PC-3 (cell line): ENCODE data around the gene TINAGL1.

Experiments
- EZH2 ChIP-seq: fragments of 300-600 bp; sonication (generic); IDR thresholded peaks from one replicate; pipeline ENCODE4 v1.6.1; 2017; ENCODE audit warnings: antibody characterized with exemption, mild to moderate bottlenecking, low read length; ENCODE audit not compliant: unreplicated experiment
- EZH2phosphoT487 ChIP-seq: fragments of 300-600 bp; sonication (generic); IDR thresholded peaks from 2 replicates; pipeline ENCODE4 v1.6.1; 2018; ENCODE audit warnings: mild to moderate bottlenecking, antibody characterized with exemption, low read length, borderline replicate concordance
- TF ChIP-seq, protein P1 (sequence below): fragments of 300-600 bp; sonication (generic); conservative IDR thresholded peaks from 2 replicates; pipeline ENCODE4 v1.5.1; 2017; ENCODE audit warnings: antibody characterized with exemption, low read depth, mild to moderate bottlenecking, low read length

DNA sequence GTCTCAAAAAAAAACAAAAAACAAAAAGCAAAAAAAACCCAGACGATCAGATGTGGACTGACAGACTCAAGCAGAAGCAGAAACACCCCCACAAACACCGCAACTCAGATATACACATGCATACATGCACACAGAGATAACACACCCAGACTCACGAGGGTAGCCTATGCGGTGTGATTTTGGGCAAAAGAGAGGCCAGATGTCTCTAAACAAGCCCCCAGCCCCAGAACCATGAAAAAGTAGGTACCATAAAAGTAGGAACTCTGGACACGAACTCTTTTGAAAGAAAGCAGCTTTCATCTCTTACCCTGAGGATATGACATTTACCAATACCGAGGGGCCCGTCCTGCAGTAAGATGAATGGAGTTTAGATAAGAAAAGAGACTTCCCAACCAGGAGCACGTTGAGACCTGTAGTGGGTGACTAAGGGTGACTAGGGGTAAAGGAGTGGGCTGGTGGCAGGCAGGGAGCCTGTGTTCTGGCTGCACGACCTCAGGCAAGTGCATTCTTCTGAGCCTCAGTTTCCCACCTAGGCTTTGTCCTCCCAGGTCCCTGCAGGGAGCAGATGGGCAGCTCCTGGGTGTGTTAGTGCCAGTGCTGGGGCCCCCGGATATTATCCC is 1.5 kb upstream of the TINAGL1 start:
- TF ChIP-seq, protein P1, sequence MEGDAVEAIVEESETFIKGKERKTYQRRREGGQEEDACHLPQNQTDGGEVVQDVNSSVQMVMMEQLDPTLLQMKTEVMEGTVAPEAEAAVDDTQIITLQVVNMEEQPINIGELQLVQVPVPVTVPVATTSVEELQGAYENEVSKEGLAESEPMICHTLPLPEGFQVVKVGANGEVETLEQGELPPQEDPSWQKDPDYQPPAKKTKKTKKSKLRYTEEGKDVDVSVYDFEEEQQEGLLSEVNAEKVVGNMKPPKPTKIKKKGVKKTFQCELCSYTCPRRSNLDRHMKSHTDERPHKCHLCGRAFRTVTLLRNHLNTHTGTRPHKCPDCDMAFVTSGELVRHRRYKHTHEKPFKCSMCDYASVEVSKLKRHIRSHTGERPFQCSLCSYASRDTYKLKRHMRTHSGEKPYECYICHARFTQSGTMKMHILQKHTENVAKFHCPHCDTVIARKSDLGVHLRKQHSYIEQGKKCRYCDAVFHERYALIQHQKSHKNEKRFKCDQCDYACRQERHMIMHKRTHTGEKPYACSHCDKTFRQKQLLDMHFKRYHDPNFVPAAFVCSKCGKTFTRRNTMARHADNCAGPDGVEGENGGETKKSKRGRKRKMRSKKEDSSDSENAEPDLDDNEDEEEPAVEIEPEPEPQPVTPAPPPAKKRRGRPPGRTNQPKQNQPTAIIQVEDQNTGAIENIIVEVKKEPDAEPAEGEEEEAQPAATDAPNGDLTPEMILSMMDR: no peak
- TF ChIP-seq EZH2phosphoT487: no peak
- TF ChIP-seq EZH2: no peak
